ENCODE measurements around the gene MYO6. TPM values are rescaled to one million over a fixed set of nuclear protein-coding genes. Genes with fewer than 3 reads are reported as not detected.

The MYO6 gene
- polyA plus RNA-seq, 1 donor from 2014 or later, result 0.23 TPM

- H3K27ac Mint-ChIP-seq, result no peak overlapping the region
- no peak overlapping the region for H3K4me3 Mint-ChIP-seq
- no peaks in the 10 kb centered on the region for H3K36me3 Mint-ChIP-seq
- no peaks in the 10 kb centered on the region for H3K4me1 Mint-ChIP-seq
- H3K27me3 Mint-ChIP-seq, result no peaks in the 10 kb centered on the region
- H3K9me3 Mint-ChIP-seq, result no peaks in the 10 kb centered on the region
Observed at GRCh38 chr6:75926293-75927168, 177.5 kb downstream of the MYO6 start.

DNA sequence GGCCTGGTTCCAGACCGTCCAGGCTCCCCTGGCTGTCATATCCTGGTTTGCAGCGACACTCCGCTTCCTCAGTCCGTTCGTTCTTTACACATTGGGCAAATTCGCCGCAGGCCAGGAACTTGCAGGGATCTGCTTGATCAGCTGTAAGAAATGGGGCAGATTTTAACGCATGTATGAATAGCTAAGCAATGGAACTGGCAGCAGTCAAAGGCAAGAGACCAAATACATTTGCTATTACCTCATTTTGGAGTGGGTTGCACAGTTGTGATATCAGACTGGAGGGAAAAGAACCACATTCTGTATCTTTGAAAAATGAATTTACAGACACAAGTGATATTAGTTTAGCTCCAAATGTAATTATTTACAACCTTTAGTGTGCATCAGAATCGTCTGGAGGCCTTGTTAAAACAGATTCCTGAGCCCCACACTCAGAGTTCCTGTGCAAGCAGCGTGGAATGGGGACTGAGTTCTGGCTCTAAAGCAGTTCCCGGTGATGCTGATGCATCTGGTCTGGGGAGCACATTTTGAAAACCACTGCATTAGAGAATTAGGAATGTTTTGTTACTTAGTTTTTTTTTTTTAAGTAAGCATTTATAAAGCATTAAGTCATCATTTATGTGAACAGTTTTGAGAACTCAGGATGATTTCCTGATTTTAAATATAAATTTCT, 182.1 kb downstream of the MYO6 start:
- Mint-ChIP-seq H3K27ac (no peak overlapping the region), H3K4me3 (no peak overlapping the region), H3K9me3 (no peaks in the 10 kb centered on the region), H3K36me3 (no peaks in the 10 kb centered on the region), H3K27me3 (peaks cover 12% of the 10 kb centered on the region), H3K4me1 (peaks cover 5 to 9% (median 6%) of the 10 kb centered on the region in 3 donors)

DNA sequence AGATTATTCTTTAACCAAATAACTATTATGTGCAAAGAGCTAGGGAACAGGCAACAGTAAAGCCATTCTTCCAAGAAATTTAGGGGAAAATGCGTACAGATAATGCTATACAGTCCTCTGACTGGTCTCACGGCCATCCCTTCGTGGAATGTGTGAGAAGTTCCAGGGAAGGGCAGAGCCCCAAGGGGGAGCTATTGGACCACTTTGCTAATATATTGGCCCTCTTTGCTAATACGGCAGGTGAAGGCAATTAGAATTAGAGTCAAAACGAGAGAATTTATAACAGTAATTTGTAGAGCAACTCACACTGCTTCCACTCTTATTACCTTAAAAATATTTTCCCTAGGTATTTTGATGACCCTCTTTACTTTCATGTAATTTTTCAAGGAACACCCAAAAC, 183.0 kb downstream of the MYO6 start:
- Mint-ChIP-seq H3K4me1 (peaks cover 5 to 9% (median 6%) of the 10 kb centered on the region in 3 donors), H3K27me3 (peaks cover 12% of the 10 kb centered on the region), H3K27ac (no peak overlapping the region), H3K9me3 (no peaks in the 10 kb centered on the region), H3K36me3 (no peaks in the 10 kb centered on the region), H3K4me3 (no peak overlapping the region)

GRCh38 chr6:75933387-75933975, 184.4 kb downstream of the MYO6 start:
- H3K4me3 Mint-ChIP-seq, result no peak overlapping the region
- peaks cover 12% of the 10 kb centered on the region for H3K27me3 Mint-ChIP-seq
- no peaks in the 10 kb centered on the region for H3K36me3 Mint-ChIP-seq
- no peak overlapping the region for H3K27ac Mint-ChIP-seq
- no peaks in the 10 kb centered on the region for H3K9me3 Mint-ChIP-seq
- H3K4me1 Mint-ChIP-seq, result peaks cover 6 to 9% (median 9%) of the 10 kb centered on the region in 3 donors

- peak overlapping the region in 1 of 3 donors; percentile 40 for H3K27ac Mint-ChIP-seq
- peaks cover 0 to 2% (median 0%) of the 10 kb centered on the region in 3 donors for H3K9me3 Mint-ChIP-seq
- H3K4me1 Mint-ChIP-seq, result peaks cover 6 to 9% (median 9%) of the 10 kb centered on the region in 3 donors
- H3K4me3 Mint-ChIP-seq, result peak overlapping the region in 3 of 4 donors; percentile 73 to 95 (median 94)
- peaks cover 14% of the 10 kb centered on the region for H3K27me3 Mint-ChIP-seq
- H3K36me3 Mint-ChIP-seq, result no peaks in the 10 kb centered on the region
Observed at GRCh38 chr6:75934643-75935472, 185.8 kb downstream of the MYO6 start.

- Mint-ChIP-seq H3K4me1 (peaks cover 6 to 9% (median 9%) of the 10 kb centered on the region in 3 donors), H3K27ac (no peak overlapping the region), H3K27me3 (peaks cover 14% of the 10 kb centered on the region), H3K36me3 (no peaks in the 10 kb centered on the region), H3K9me3 (peaks cover 0 to 2% (median 0%) of the 10 kb centered on the region in 3 donors), H3K4me3 (peak overlapping the region in 1 of 4 donors; percentile 95)
Observed at GRCh38 chr6:75935473-75935793, 186.4 kb downstream of the MYO6 start.

DNA sequence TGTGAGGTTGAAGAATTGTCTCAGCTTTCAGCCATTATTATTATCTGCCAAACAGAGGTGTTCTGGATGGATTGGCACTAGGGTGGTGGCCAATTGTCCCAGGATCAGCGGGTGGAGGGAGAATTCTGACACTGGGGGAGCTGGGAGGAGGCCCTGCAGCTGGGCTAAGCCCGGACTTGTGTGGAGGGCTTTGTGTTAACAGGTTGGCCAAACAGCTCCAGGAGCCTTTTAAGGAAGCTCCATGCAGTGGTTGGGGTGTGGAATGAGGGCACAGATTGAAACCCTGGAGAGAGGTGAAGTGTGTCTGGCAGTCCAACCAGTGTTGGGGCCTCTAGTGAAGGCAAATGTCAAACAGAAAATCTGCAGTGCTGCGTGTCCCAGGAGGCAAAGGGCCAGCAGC, 187.6 kb downstream of the MYO6 start:
- no peaks in the 10 kb centered on the region for H3K36me3 Mint-ChIP-seq
- H3K27me3 Mint-ChIP-seq, result peaks cover 14% of the 10 kb centered on the region
- no peak overlapping the region for H3K4me3 Mint-ChIP-seq
- H3K9me3 Mint-ChIP-seq, result peaks cover 0 to 2% (median 0%) of the 10 kb centered on the region in 3 donors
- H3K27ac Mint-ChIP-seq, result no peak overlapping the region
- peaks cover 6 to 9% (median 9%) of the 10 kb centered on the region in 3 donors for H3K4me1 Mint-ChIP-seq

GRCh38 chr6:75937846-75938245, 188.8 kb downstream of the MYO6 start:
- Mint-ChIP-seq H3K4me1 (peaks cover 6 to 9% (median 9%) of the 10 kb centered on the region in 3 donors), H3K4me3 (no peak overlapping the region), H3K27ac (no peak overlapping the region), H3K36me3 (no peaks in the 10 kb centered on the region), H3K27me3 (peaks cover 14% of the 10 kb centered on the region), H3K9me3 (peaks cover 0 to 2% (median 0%) of the 10 kb centered on the region in 3 donors)

DNA sequence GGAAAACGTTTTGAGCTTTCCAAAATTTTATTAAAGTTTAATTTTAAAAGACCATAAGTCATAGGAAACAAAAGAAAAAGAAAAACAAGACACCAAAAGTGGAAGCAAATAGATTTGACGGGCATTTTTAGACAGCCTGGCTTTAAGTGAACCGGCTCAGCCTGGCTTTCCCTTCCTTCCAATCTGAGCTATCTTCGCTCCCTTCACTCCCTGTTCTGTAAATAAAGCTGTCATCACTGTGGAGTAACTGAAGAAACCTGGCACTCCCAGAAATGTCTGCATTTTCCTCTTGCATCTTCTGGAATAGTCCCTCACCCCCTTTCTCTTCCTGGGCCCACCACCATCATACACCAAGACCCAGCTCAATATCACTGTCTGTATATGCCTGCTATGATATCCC, 191.5 kb downstream of the MYO6 start:
- no peak overlapping the region for H3K4me3 Mint-ChIP-seq
- peaks cover 0 to 4% (median 3%) of the 10 kb centered on the region in 3 donors for H3K4me1 Mint-ChIP-seq
- H3K36me3 Mint-ChIP-seq, result no peaks in the 10 kb centered on the region
- no peak overlapping the region for H3K27ac Mint-ChIP-seq
- peaks cover 0 to 2% (median 1%) of the 10 kb centered on the region in 3 donors for H3K9me3 Mint-ChIP-seq
- H3K27me3 Mint-ChIP-seq, result peaks cover 2% of the 10 kb centered on the region

GRCh38 chr6:75941509-75941908, 192.5 kb downstream of the MYO6 start:
- Mint-ChIP-seq H3K4me1 (peaks cover 0 to 11% (median 3%) of the 10 kb centered on the region in 3 donors), H3K27ac (no peak overlapping the region), H3K4me3 (no peak overlapping the region), H3K27me3 (peaks cover 3% of the 10 kb centered on the region), H3K9me3 (peaks cover 0 to 2% (median 1%) of the 10 kb centered on the region in 3 donors), H3K36me3 (no peaks in the 10 kb centered on the region)

GRCh38 chr6:75943381-75943780, 194.3 kb downstream of the MYO6 start:
- Mint-ChIP-seq H3K27ac (peak overlapping the region in 1 of 3 donors; percentile 12), H3K27me3 (peaks cover 6% of the 10 kb centered on the region), H3K4me1 (peaks cover 7 to 8% (median 8%) of the 10 kb centered on the region in 3 donors), H3K4me3 (no peak overlapping the region), H3K9me3 (peaks cover 0 to 2% (median 1%) of the 10 kb centered on the region in 3 donors), H3K36me3 (no peaks in the 10 kb centered on the region)

GRCh38 chr6:75946146-75946831, 197.2 kb downstream of the MYO6 start:
- H3K27me3 Mint-ChIP-seq, result peaks cover 6% of the 10 kb centered on the region
- H3K4me1 Mint-ChIP-seq, result peaks cover 7 to 11% (median 8%) of the 10 kb centered on the region in 3 donors
- peaks cover 0 to 1% (median 0%) of the 10 kb centered on the region in 3 donors for H3K9me3 Mint-ChIP-seq
- H3K27ac Mint-ChIP-seq, result peak overlapping the region in 1 of 3 donors; percentile 87
- H3K36me3 Mint-ChIP-seq, result no peaks in the 10 kb centered on the region
- peak overlapping the region in 1 of 4 donors; percentile 2 for H3K4me3 Mint-ChIP-seq

- no peaks in the 10 kb centered on the region for H3K36me3 Mint-ChIP-seq
- peaks cover 6% of the 10 kb centered on the region for H3K27me3 Mint-ChIP-seq
- peaks cover 7 to 11% (median 8%) of the 10 kb centered on the region in 3 donors for H3K4me1 Mint-ChIP-seq
- H3K4me3 Mint-ChIP-seq, result no peak overlapping the region
- H3K9me3 Mint-ChIP-seq, result peaks cover 0 to 1% (median 0%) of the 10 kb centered on the region in 3 donors
- no peak overlapping the region for H3K27ac Mint-ChIP-seq
Observed at GRCh38 chr6:75947935-75948334, 198.9 kb downstream of the MYO6 start.

DNA sequence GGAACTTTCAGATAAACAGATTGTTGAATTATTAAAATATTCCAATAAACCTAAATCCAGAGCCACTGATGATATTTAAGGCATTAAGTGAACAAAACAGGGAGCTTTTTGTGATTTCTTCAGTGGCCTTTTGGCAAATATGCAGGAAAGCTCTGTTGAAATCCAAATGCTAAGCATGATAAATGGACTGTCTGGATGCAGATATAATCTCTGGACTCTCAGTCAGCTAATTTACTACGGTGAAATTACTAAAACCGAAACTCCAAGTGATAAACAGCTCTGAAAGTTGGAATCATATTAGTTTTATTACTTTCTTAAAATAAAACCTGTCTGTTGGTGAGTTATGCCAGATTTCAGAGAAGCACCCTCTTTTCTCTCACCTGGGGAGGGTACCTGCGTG, 203.1 kb downstream of the MYO6 start:
- Mint-ChIP-seq H3K36me3 (peaks cover 3% of the 10 kb centered on the region), H3K4me3 (no peak overlapping the region), H3K27ac (no peak overlapping the region), H3K4me1 (peaks cover 0 to 9% (median 4%) of the 10 kb centered on the region in 3 donors), H3K9me3 (peaks cover 0 to 3% (median 1%) of the 10 kb centered on the region in 3 donors), H3K27me3 (peaks cover 6% of the 10 kb centered on the region)

Data from IgD-negative memory B cell (primary cell).